Measurements from ENCODE around the gene ZIC2. TPM values are rescaled to one million over a fixed set of nuclear protein-coding genes. Genes with fewer than 3 reads are reported as not detected.

ZIC2 gene
- total RNA-seq, 1 donor from 2014 or later: 30.6 TPM

DNA sequence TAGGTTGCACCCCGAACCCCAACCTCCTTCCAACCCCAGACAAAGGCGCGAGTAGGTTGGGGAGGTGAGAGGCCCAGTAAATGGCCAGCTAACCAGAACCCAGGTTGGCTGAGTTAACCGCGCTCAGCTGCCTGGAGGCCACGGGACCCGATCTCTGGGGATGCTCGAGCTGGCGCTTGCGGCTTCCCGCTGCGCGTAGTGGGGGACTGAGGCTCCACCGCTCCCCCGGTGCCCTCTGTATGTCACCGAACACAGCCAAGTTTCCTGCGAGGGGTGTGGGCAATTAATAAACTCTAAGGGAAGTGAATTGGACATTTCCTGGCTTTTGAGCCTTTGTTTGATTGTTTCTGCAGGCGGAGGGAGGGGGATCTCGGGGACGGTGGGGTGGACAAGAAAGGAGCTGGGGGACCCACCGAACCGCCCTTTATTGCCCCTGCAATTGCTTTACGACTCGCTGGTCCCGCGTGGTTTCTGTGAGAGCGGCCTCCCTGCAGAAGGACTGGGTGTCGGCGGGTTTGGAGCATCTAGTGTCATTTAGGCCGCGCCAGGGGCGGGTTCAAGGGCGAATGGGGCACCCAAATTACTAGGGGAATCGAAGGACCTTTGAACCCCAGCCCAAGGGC lies 6.5 kb upstream of the ZIC2 start:
- Mint-ChIP-seq H3K27me3 (ENCODE audit: low read depth) (no peaks in the 10 kb centered on the region), H3K4me1 (ENCODE audit: low read depth) (peaks cover 35% of the 10 kb centered on the region), H3K36me3 (ENCODE audit: low read depth) (no peaks in the 10 kb centered on the region), H3K9me3 (ENCODE audit: low read depth) (no peaks in the 10 kb centered on the region), H3K4me3 (ENCODE audit: unreplicated experiment) (no peak overlapping the region), H3K27ac (ENCODE audit: unreplicated experiment) (no peak overlapping the region)
- no peak for DNase-seq (ENCODE audit: low spot score)
- TF ChIP-seq, protein P1, sequence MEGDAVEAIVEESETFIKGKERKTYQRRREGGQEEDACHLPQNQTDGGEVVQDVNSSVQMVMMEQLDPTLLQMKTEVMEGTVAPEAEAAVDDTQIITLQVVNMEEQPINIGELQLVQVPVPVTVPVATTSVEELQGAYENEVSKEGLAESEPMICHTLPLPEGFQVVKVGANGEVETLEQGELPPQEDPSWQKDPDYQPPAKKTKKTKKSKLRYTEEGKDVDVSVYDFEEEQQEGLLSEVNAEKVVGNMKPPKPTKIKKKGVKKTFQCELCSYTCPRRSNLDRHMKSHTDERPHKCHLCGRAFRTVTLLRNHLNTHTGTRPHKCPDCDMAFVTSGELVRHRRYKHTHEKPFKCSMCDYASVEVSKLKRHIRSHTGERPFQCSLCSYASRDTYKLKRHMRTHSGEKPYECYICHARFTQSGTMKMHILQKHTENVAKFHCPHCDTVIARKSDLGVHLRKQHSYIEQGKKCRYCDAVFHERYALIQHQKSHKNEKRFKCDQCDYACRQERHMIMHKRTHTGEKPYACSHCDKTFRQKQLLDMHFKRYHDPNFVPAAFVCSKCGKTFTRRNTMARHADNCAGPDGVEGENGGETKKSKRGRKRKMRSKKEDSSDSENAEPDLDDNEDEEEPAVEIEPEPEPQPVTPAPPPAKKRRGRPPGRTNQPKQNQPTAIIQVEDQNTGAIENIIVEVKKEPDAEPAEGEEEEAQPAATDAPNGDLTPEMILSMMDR (IDR thresholded peaks at IDR 0.05): no peak

DNA sequence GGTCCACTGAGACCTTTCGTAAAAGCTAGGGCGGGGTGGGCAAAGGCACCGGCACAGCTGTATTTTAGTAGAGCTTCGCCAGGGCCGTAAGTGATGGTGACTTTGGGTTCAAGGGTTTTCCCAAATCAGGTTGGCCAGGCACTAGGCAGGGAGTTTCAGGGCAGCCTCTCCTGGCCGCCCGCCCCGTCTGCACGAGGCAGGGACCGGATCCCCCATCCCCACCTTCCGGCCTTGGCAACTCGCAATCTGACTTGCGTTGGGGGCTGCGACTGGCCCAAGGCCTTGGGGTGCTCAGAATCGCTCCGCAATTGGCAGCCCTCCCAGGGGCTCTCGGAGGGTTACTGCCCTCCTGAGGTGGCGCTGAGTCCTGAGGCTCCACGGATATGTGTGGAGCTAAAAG lies 6.0 kb upstream of the ZIC2 start:
- H3K4me3 Mint-ChIP-seq (ENCODE audit: unreplicated experiment): no peak overlapping the region
- TF ChIP-seq, protein P1 (IDR thresholded peaks at IDR 0.05): no peak
- DNase-seq (ENCODE audit: low spot score): no peak
- no peaks in the 10 kb centered on the region for H3K27me3 Mint-ChIP-seq (ENCODE audit: low read depth)
- no peaks in the 10 kb centered on the region for H3K9me3 Mint-ChIP-seq (ENCODE audit: low read depth)
- no peaks in the 10 kb centered on the region for H3K36me3 Mint-ChIP-seq (ENCODE audit: low read depth)
- H3K27ac Mint-ChIP-seq (ENCODE audit: unreplicated experiment): no peak overlapping the region
- peaks cover 35% of the 10 kb centered on the region for H3K4me1 Mint-ChIP-seq (ENCODE audit: low read depth)

DNA sequence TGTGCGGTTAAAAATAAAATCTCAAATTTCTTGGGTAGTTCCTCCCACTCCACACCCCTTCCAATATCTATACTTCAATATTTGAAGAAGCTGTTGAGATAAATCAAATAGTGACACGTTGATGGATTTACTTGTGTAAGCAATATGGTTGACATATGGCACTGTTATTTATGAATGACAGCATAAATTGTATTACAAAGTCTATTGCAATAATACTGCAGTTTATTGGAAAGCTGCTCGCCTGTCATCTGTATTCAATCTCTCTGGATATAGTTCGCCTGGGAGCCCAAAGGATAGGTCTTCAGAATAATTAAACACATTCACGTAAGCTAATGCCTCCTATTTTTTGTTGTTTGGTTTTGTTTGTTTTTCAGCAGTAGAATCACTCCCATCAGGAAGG lies 5.0 kb upstream of the ZIC2 start:
- Mint-ChIP-seq H3K9me3 (ENCODE audit: low read depth) (no peaks in the 10 kb centered on the region), H3K4me3 (ENCODE audit: unreplicated experiment) (no peak overlapping the region), H3K27ac (ENCODE audit: unreplicated experiment) (no peak overlapping the region), H3K4me1 (ENCODE audit: low read depth) (peaks cover 33% of the 10 kb centered on the region), H3K27me3 (ENCODE audit: low read depth) (no peaks in the 10 kb centered on the region), H3K36me3 (ENCODE audit: low read depth) (no peaks in the 10 kb centered on the region)
- TF ChIP-seq, protein P1 (IDR thresholded peaks at IDR 0.05): no peak
- no peak for DNase-seq (ENCODE audit: low spot score)

DNA sequence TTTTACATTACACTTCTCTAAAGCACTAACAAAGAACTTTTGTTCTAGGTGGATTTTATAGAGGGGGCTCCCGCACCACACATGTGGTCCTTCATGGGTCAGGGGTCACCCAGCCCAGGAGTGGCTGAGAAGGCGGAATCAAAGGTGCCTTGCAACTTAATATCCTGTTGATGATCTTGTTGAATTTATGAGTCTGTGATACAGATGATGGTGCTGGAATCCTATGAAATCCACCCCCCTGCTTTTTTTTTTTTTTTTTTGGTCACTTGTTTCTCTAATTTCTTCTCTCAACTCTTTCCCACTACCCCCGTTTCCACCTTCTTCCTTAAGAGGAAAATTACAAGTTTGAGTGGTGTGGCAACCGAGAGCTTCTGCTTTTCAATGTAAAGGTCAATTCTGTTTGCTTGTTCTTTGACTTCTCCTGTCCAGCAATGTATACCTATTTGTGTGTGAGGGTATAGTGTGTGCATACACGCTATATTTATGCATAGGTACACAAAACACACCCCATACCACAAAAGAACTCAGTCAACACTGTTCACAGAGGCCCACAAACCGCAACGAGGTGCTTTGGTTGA lies 4.2 kb upstream of the ZIC2 start:
- H3K4me1 Mint-ChIP-seq (ENCODE audit: low read depth): peaks cover 26% of the 10 kb centered on the region
- TF ChIP-seq, protein P1 (IDR thresholded peaks at IDR 0.05): no peak
- peak overlapping the region; percentile 86 for H3K27ac Mint-ChIP-seq (ENCODE audit: unreplicated experiment)
- H3K4me3 Mint-ChIP-seq (ENCODE audit: unreplicated experiment): peak overlapping the region; percentile 72
- H3K9me3 Mint-ChIP-seq (ENCODE audit: low read depth): no peaks in the 10 kb centered on the region
- H3K36me3 Mint-ChIP-seq (ENCODE audit: low read depth): no peaks in the 10 kb centered on the region
- H3K27me3 Mint-ChIP-seq (ENCODE audit: low read depth): no peaks in the 10 kb centered on the region
- DNase-seq (ENCODE audit: low spot score): no peak

DNA sequence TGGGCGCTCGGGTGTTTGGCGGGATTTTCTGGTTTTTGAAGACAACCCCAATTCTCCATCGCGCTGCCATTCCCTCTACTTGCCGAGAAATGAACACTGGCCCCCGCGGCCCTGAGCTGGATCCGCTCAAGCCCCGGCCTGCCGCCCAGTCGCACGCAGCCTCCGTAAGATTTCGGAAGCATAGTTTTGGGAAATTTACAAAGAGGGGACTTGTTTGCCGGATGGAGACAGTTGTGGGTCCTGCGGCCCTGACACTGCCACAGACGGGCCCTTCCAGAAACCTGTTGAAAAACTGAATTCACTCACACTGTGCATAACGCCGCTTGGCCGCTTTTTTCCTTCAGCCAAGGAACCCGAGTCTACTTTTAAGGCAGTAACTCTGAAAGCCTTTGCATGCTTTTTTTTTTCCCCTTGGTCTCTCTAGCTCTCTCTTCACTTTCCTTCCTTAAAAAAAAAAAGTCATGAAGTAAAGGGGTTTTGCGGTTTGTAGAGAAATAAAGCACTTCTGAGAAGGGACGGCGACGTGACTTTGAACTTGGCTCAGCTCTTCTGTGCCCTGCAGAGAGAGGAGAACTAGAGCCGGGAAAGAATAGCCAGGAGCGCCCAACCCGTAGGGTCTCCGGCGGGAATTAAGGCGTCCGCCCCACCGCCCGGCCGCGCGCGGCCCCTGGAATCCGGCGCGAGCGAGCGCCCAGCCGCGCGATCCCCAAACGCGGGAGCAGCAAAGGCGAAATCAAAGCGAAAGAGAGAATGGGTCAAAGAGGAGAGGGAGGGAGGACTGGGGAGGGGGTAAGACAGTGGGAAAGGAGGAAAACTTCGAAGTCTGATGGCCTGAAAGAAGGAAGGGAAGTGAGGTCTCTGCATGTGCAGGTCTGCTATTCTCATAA lies 3.4 kb upstream of the ZIC2 start:
- H3K27ac Mint-ChIP-seq (ENCODE audit: unreplicated experiment): peak overlapping the region; percentile 86
- H3K4me3 Mint-ChIP-seq (ENCODE audit: unreplicated experiment): peak overlapping the region; percentile 72
- no peaks in the 10 kb centered on the region for H3K27me3 Mint-ChIP-seq (ENCODE audit: low read depth)
- no peaks in the 10 kb centered on the region for H3K9me3 Mint-ChIP-seq (ENCODE audit: low read depth)
- H3K36me3 Mint-ChIP-seq (ENCODE audit: low read depth): peaks cover 3% of the 10 kb centered on the region
- TF ChIP-seq, protein P1 (IDR thresholded peaks at IDR 0.05): no peak
- peaks cover 26% of the 10 kb centered on the region for H3K4me1 Mint-ChIP-seq (ENCODE audit: low read depth)
- no peak for DNase-seq (ENCODE audit: low spot score)

All from chondrocyte (in vitro differentiated cells).